ENCODE measurements around the gene CDCA8.

Gene CDCA8

GRCh38 chr1:37653906-37654305, 38.4 kb upstream of the CDCA8 start:
- H3K27me3 Mint-ChIP-seq (ENCODE audit: low read depth, poor library complexity) = peaks cover 28% of the 10 kb centered on the region
- no peak overlapping the region for H3K27ac Mint-ChIP-seq
- no peak for TF ChIP-seq CTCF (IDR thresholded peaks at IDR 0.05)
- H3K36me3 Mint-ChIP-seq (ENCODE audit: low read depth) = no peaks in the 10 kb centered on the region
- no peak overlapping the region for H3K4me3 Mint-ChIP-seq
- no peak for DNase-seq
- H3K9me3 Mint-ChIP-seq = no peaks in the 10 kb centered on the region
- H3K4me1 Mint-ChIP-seq = peaks cover 19% of the 10 kb centered on the region

- peaks cover 40% of the 10 kb centered on the region for H3K27me3 Mint-ChIP-seq (ENCODE audit: low read depth, poor library complexity)
- peaks cover 23% of the 10 kb centered on the region for H3K4me1 Mint-ChIP-seq
- no peak overlapping the region for H3K27ac Mint-ChIP-seq
- H3K4me3 Mint-ChIP-seq = no peak overlapping the region
- H3K36me3 Mint-ChIP-seq (ENCODE audit: low read depth) = no peaks in the 10 kb centered on the region
- TF ChIP-seq CTCF (IDR thresholded peaks at IDR 0.05) = no peak
- H3K9me3 Mint-ChIP-seq = no peaks in the 10 kb centered on the region
- DNase-seq = no peak
Observed at GRCh38 chr1:37655274-37655673, 37.0 kb upstream of the CDCA8 start.

- no peak for DNase-seq
- no peak overlapping the region for H3K4me3 Mint-ChIP-seq
- TF ChIP-seq CTCF (IDR thresholded peaks at IDR 0.05) = no peak
- no peaks in the 10 kb centered on the region for H3K36me3 Mint-ChIP-seq (ENCODE audit: low read depth)
- H3K27me3 Mint-ChIP-seq (ENCODE audit: low read depth, poor library complexity) = peaks cover 46% of the 10 kb centered on the region
- no peaks in the 10 kb centered on the region for H3K9me3 Mint-ChIP-seq
- H3K4me1 Mint-ChIP-seq = peaks cover 30% of the 10 kb centered on the region
- H3K27ac Mint-ChIP-seq = no peak overlapping the region
Observed at GRCh38 chr1:37656026-37656425, 36.3 kb upstream of the CDCA8 start.

- no peak overlapping the region for H3K4me3 Mint-ChIP-seq
- H3K27me3 Mint-ChIP-seq (ENCODE audit: low read depth, poor library complexity) = peaks cover 52% of the 10 kb centered on the region
- no peak for TF ChIP-seq CTCF (IDR thresholded peaks at IDR 0.05)
- no peak overlapping the region for H3K27ac Mint-ChIP-seq
- H3K9me3 Mint-ChIP-seq = no peaks in the 10 kb centered on the region
- DNase-seq = no peak
- no peaks in the 10 kb centered on the region for H3K36me3 Mint-ChIP-seq (ENCODE audit: low read depth)
- H3K4me1 Mint-ChIP-seq = peaks cover 29% of the 10 kb centered on the region
Observed at GRCh38 chr1:37656881-37657280, 35.4 kb upstream of the CDCA8 start.

- Mint-ChIP-seq H3K4me3 (no peak overlapping the region), H3K4me1 (peaks cover 27% of the 10 kb centered on the region), H3K27me3 (ENCODE audit: low read depth, poor library complexity) (peaks cover 54% of the 10 kb centered on the region), H3K9me3 (no peaks in the 10 kb centered on the region), H3K36me3 (ENCODE audit: low read depth) (no peaks in the 10 kb centered on the region), H3K27ac (peak overlapping the region; percentile 73)
- TF ChIP-seq CTCF (IDR thresholded peaks at IDR 0.05) = no peak
- DNase-seq = no peak
Observed at GRCh38 chr1:37657620-37658412, 34.5 kb upstream of the CDCA8 start.

- Mint-ChIP-seq H3K36me3 (ENCODE audit: low read depth) (no peaks in the 10 kb centered on the region), H3K4me1 (peaks cover 32% of the 10 kb centered on the region), H3K9me3 (no peaks in the 10 kb centered on the region), H3K27ac (no peak overlapping the region), H3K4me3 (no peak overlapping the region), H3K27me3 (ENCODE audit: low read depth, poor library complexity) (peaks cover 60% of the 10 kb centered on the region)
- DNase-seq = no peak
- no peak for TF ChIP-seq CTCF (IDR thresholded peaks at IDR 0.05)
Observed at GRCh38 chr1:37658486-37658885, 33.8 kb upstream of the CDCA8 start.
